GM19099 (cell line): ENCODE results near the gene MAN1A1.

Experiments
- POLR2A ChIP-seq: IDR thresholded peaks from 3 replicates; pipeline ENCODE4 v1.6.1; 2011; ENCODE audit warnings: low read depth; ENCODE audit not compliant: insufficient read length; ENCODE audit errors: extremely low read depth

The MAN1A1 gene

DNA sequence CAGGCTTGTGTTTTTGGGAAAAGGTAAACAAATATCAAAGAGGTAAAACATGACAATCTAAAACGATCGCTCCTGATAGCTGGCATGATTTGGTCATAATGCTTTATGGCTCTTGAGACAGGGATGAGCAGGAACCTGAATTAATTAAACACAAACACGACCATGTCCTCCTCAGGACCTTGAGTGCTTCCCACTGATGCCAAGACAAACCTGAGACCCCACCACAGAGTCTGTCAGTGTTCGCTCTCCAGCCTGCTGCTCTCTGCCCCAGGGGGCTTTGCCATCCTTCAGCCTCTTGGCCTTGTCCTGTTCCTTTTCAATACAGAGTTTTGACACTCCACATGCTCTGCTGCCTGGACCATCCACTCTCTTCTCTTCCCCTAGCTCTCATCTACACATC, 119.4 kb downstream of the MAN1A1 start:
- no peak for TF ChIP-seq POLR2A

DNA sequence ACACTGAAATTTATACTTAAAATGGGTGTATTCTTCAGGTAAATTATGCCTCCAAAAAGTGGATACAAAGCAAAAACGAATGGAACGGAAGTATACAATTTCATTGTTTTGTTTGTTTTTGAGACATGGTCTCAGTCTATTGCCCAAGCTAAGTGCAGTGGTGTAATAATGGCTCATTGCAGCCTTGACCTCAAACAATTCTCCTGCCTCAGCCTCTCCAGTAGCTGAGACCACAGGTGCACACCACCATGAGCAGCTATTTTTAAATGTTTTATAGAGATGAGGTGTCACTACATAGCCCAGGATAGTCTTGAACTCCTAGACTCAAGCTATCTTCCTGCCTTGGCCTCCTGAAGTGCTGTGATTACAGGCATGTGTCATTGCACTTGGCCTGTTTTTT, 122.2 kb downstream of the MAN1A1 start:
- TF ChIP-seq POLR2A, result no peak

- no peak for TF ChIP-seq POLR2A
Observed at GRCh38 chr6:119226089-119226488, 123.5 kb downstream of the MAN1A1 start.

DNA sequence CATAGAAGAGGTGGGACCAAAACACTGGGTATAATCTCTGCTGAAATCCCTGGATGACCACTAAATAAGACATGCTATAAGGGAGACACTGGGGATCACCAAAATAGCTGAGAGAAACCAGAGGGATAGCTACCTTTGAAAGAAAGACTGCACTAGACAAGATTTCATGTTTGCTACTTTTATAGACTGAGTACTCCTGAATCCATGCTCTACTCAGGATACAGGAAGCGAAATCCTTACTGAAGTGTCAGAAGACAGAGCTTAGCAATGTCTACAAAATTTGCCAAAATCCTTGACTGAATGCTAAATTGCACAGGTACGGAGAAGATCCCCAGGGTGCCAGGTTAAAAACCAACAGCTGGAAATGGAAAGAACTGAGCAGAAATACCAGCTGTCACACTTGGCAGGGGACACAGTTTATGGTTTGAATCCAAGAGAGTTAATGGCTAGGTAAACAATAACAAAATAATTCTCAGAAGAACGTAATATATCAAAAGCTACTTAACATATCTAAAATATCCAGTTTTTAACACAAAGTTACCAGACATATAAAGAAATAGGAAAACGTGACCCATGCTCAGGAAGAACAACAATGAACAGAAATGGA, 125.4 kb downstream of the MAN1A1 start:
- TF ChIP-seq POLR2A, result no peak

DNA sequence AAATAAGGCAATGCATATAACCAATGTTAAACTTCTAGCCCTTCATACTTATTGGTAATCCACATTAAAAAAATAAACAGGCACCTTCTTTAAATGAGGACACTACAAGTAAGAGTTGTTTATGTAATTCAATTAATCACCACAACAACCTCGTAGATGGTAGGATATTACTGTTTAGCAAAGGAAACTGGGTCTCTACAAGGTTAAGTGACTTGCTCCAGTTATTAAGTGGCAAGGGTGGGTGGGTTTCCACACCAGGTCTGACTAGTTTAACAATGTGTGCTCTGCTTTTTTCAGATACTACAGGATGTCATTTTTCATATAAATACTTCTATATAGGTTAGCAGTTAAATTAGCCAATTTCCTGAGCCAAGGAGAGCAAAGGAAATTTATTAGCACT, 129.1 kb downstream of the MAN1A1 start:
- TF ChIP-seq POLR2A, result no peak

DNA sequence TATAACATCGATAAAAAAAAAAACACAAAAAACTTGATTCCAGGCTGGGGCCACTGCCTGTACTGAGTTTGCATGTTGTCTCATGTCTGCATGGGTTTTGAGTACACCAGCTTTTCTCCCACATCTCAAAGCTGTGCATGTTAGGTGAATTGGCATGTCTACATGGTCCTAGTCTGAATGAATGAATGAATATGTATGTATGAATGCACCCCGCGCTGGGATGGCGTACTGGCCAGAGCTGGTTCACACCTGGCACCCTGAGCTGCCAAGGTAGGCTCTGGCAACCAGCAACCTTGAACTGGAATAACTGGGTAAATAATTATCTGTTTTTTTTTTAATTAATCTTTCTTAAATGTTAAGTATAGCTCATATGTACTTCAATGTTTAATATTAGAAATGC, 131.0 kb downstream of the MAN1A1 start:
- TF ChIP-seq POLR2A, result no peak

- no peak for TF ChIP-seq POLR2A
Observed at GRCh38 chr6:119215885-119216590, 133.5 kb downstream of the MAN1A1 start.

- TF ChIP-seq POLR2A, result no peak
Observed at GRCh38 chr6:119215309-119215708, 134.3 kb downstream of the MAN1A1 start.

- no peak for TF ChIP-seq POLR2A
Observed at GRCh38 chr6:119210596-119210995, 139.0 kb downstream of the MAN1A1 start.

GRCh38 chr6:119209452-119210205, 139.9 kb downstream of the MAN1A1 start:
- TF ChIP-seq POLR2A, result no peak

- TF ChIP-seq POLR2A, result no peak
Observed at GRCh38 chr6:119207971-119208725, 141.4 kb downstream of the MAN1A1 start.

- no peak for TF ChIP-seq POLR2A
Observed at GRCh38 chr6:119207327-119207726, 142.2 kb downstream of the MAN1A1 start.

- no peak for TF ChIP-seq POLR2A
Observed at GRCh38 chr6:119205911-119206618, 143.5 kb downstream of the MAN1A1 start.

GRCh38 chr6:119204719-119205118, 144.8 kb downstream of the MAN1A1 start:
- TF ChIP-seq POLR2A, result no peak

- no peak for TF ChIP-seq POLR2A
Observed at GRCh38 chr6:119201480-119201879, 148.1 kb downstream of the MAN1A1 start.
